Vagina (tissue), 2 donors: ENCODE data around the gene STON2.

Experiments
- POLR2A ChIP-seq, 2 donors: fragments of 450-650 bp; IDR thresholded peaks; one replicate each; pipeline ENCODE4 v1.6.1; 2017; ENCODE audit warnings: antibody characterized with exemption in 2 of 2, mild to moderate bottlenecking in 2 of 2, moderate library complexity in 2 of 2
- POLR2AphosphoS5 ChIP-seq, 2 donors: sonication (generic); formaldehyde crosslinking; IDR thresholded peaks; one replicate each; pipeline ENCODE4 v1.9.0; 2017; ENCODE audit warnings: antibody characterized with exemption in 2 of 2, mild to moderate bottlenecking in 2 of 2, low read depth in 1 of 2; ENCODE audit not compliant: insufficient read depth in 1 of 2
- TF ChIP-seq, protein P1 (sequence below), 3 experiments: fragments of 450-650 bp in 2 of 3; fragments of 200-600 bp in 1 of 3; sonication (generic) in 1 of 3; IDR thresholded peaks; one replicate each; pipeline ENCODE4 v1.5.1; 2017 to 2019; ENCODE audit warnings: antibody characterized with exemption in 3 of 3, mild to moderate bottlenecking in 2 of 3, moderate library complexity in 2 of 3

DNA sequence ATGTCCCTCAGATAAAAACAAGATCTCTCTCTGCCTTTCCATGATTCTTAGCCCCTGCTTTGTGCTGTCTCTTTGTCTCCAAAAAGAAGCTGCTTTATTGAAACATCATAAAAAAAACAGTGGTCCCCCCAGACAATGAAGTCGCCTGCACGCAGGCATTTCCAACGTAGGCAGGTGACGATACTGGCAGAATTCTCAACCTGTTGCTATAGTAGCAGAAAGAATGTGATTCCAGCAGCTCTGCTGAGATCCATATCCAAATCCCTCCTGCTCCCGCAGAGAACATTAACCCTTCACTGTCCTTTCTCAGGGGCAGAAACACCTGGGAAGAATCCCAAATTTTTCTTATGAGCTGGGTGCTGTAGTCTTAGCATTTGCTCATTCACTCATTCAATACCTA lies 84.8 kb downstream of the STON2 start:
- TF ChIP-seq POLR2AphosphoS5 (IDR thresholded peaks at IDR 0.05; ENCODE audit: insufficient read depth in 1 of 2, low read depth in 1 of 2) = no peak
- TF ChIP-seq, protein P1, sequence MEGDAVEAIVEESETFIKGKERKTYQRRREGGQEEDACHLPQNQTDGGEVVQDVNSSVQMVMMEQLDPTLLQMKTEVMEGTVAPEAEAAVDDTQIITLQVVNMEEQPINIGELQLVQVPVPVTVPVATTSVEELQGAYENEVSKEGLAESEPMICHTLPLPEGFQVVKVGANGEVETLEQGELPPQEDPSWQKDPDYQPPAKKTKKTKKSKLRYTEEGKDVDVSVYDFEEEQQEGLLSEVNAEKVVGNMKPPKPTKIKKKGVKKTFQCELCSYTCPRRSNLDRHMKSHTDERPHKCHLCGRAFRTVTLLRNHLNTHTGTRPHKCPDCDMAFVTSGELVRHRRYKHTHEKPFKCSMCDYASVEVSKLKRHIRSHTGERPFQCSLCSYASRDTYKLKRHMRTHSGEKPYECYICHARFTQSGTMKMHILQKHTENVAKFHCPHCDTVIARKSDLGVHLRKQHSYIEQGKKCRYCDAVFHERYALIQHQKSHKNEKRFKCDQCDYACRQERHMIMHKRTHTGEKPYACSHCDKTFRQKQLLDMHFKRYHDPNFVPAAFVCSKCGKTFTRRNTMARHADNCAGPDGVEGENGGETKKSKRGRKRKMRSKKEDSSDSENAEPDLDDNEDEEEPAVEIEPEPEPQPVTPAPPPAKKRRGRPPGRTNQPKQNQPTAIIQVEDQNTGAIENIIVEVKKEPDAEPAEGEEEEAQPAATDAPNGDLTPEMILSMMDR (IDR thresholded peaks at IDR 0.05) = no peak
- no peak for TF ChIP-seq POLR2A (IDR thresholded peaks at IDR 0.05)
